Stimulated activated naive B cell treated with anti-CD40 and anti-IgM and Interleukin-4, amounts not matched to agents 10 μg/mL and 1 μg/mL and 100 μg/mL, for 72 hours (primary cell): ENCODE results near the gene AGTPBP1.

Experiments used
- ATAC-seq, 2 donors: fragments of 150-1000 bp; cut with Tn5 transposase; replicated peaks; 2 replicates each; pipeline ENCODE4 v1.10.0; 2021; ENCODE audit warnings: moderate library complexity in 1 of 2
- DNase-seq: peaks from one replicate; pipeline ENCODE4 v3.0.0; 2021
- H3K27ac Mint-ChIP-seq: one replicate; pipeline ENCODE4 v1.8.0; 2022; ENCODE audit warnings: mild to moderate bottlenecking, mixed read lengths
- H3K27me3 Mint-ChIP-seq, 2 donors: one replicate each; pipeline ENCODE4 v1.8.0; 2022; ENCODE audit warnings: mixed read lengths in 2 of 2
- H3K36me3 Mint-ChIP-seq, 2 donors: one replicate each; pipeline ENCODE4 v1.8.0; 2022; ENCODE audit warnings: mixed read lengths in 2 of 2, mild to moderate bottlenecking in 1 of 2
- H3K4me1 Mint-ChIP-seq, 2 donors: one replicate each; pipeline ENCODE4 v1.8.0; 2022; ENCODE audit warnings: mixed read lengths in 2 of 2, mild to moderate bottlenecking in 1 of 2
- H3K4me3 Mint-ChIP-seq, 2 donors: one replicate each; pipeline ENCODE4 v1.8.0; 2022; ENCODE audit warnings: mild to moderate bottlenecking in 2 of 2, mixed read lengths in 2 of 2, moderate library complexity in 1 of 2
- H3K9me3 Mint-ChIP-seq, 2 donors: one replicate each; pipeline ENCODE4 v1.8.0; 2022; ENCODE audit warnings: mixed read lengths in 2 of 2, mild to moderate bottlenecking in 1 of 2

The AGTPBP1 gene

DNA sequence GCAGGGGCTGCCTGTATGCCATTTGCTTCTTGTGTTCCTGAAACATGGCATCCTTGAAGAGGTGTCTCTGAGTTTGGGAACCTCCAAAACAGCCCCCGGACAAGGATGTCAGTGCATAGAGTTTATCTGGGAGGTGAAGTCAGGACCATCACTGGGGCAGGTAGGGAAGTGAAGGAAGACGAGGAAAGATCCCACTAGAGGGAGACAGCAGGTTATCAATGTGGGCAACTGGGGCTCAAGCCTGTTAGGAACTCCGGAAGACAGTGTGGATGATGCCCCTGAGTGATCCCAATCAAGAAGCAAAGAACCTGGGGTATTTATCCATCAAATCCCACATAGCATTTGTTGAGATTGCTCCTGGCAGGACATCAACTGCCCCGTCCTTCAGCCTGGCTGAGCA is 233.1 kb downstream of the AGTPBP1 start:
- ATAC-seq = no peak
- DNase-seq = no peak
- H3K4me3 Mint-ChIP-seq = no peak overlapping the region

DNA sequence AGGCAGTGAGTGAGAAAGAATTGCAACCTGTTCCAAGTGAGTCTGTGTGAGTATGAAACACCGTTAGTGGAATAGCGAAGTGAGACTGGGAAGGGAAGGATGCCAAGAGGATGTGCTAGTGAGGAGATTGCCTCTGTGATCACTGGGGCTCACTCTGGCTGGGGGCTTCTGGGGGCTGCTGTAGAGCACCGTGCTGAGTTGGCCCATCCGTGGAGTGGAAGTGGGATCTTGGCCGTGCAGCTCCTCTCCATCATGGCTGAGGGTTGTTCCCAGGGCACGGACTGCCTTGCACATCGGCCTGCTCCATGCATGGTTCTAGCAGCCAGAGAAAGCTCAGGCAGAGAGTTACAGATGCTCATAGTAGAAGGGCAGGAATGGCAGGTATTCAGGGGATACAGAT is 236.1 kb downstream of the AGTPBP1 start:
- Mint-ChIP-seq H3K36me3 (no peaks in the 10 kb centered on the region), H3K9me3 (no peaks in the 10 kb centered on the region), H3K27ac (no peak overlapping the region), H3K4me1 (no peaks in the 10 kb centered on the region), H3K4me3 (no peak overlapping the region), H3K27me3 (peaks cover 14 to 30% of the 10 kb centered on the region in 2 donors)
- DNase-seq = no peak
- no peak for ATAC-seq

More for the DNA sequence above, 233.1 kb downstream of the AGTPBP1 start:
- Mint-ChIP-seq H3K27ac (no peak overlapping the region), H3K36me3 (no peaks in the 10 kb centered on the region), H3K9me3 (no peaks in the 10 kb centered on the region), H3K4me1 (no peaks in the 10 kb centered on the region), H3K27me3 (peaks cover 17 to 30% of the 10 kb centered on the region in 2 donors)

GRCh38 chr9:85502815-85503655 is 238.7 kb downstream of the AGTPBP1 start:
- H3K27me3 Mint-ChIP-seq = peaks cover 9 to 28% of the 10 kb centered on the region in 2 donors
- H3K4me1 Mint-ChIP-seq = no peaks in the 10 kb centered on the region
- ATAC-seq (no peak), DNase-seq (no peak)
- peaks cover 0 to 9% of the 10 kb centered on the region in 2 donors for H3K9me3 Mint-ChIP-seq
- no peak overlapping the region for H3K27ac Mint-ChIP-seq
- no peaks in the 10 kb centered on the region for H3K36me3 Mint-ChIP-seq
- H3K4me3 Mint-ChIP-seq = no peak overlapping the region

DNA sequence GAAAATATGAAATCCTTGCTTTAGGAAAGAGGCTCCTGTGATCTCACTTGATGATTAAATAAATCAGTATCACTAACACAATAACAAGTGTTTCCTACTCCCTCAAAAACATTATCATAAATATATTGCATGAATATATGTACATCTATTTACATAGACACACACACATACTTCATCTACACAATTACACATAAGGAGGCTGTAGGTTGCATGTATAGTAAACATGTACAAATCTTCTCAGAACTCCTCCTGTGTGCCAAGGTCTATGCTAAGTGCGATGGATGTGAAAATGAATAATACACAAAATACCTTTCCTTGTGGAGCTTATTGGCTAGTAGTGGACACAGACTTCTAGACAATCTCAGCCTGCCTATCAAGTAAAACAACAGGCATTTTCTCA is 239.9 kb downstream of the AGTPBP1 start:
- no peak overlapping the region for H3K4me3 Mint-ChIP-seq
- H3K9me3 Mint-ChIP-seq = peaks cover 2 to 9% of the 10 kb centered on the region in 2 donors
- no peak overlapping the region for H3K27ac Mint-ChIP-seq

GRCh38 chr9:85501456-85501855 is 240.3 kb downstream of the AGTPBP1 start:
- H3K4me3 Mint-ChIP-seq = no peak overlapping the region
- peaks cover 9 to 19% of the 10 kb centered on the region in 2 donors for H3K27me3 Mint-ChIP-seq
- H3K36me3 Mint-ChIP-seq = no peaks in the 10 kb centered on the region
- peaks cover 6 to 10% of the 10 kb centered on the region in 2 donors for H3K9me3 Mint-ChIP-seq
- H3K4me1 Mint-ChIP-seq = no peaks in the 10 kb centered on the region
- H3K27ac Mint-ChIP-seq = no peak overlapping the region
- DNase-seq = no peak
- no peak for ATAC-seq

More for the DNA sequence above, 239.9 kb downstream of the AGTPBP1 start:
- H3K27me3 Mint-ChIP-seq = peaks cover 9 to 22% of the 10 kb centered on the region in 2 donors
- no peaks in the 10 kb centered on the region for H3K36me3 Mint-ChIP-seq
- ATAC-seq (no peak), DNase-seq (no peak)
- H3K4me1 Mint-ChIP-seq = no peaks in the 10 kb centered on the region
